HepG2 (cell line): ENCODE results near the gene DNAJB2. TPM values are rescaled to one million over a fixed set of nuclear protein-coding genes. Genes with fewer than 3 reads are reported as not detected.
A peak's percentile ranks its signal among the peaks of the same experiment; 100 is the strongest.

Experiments used
- CHD2 ChIP-seq: IDR thresholded peaks from 2 replicates; pipeline ENCODE4 v1.6.1; 2011; ENCODE audit warnings: low read depth, low read length, improper control_type of control experiment
- FOXO1 ChIP-seq: sonication (generic); formaldehyde crosslinking; IDR thresholded peaks from 2 replicates; pipeline ENCODE4 v1.4.0; 2020; ENCODE audit warnings: missing genetic modification reagents
- HNRNPL ChIP-seq: fragments of 200-400 bp; formaldehyde crosslinking; IDR thresholded peaks from 2 replicates; pipeline ENCODE4 v1.6.1; 2017; ENCODE audit warnings: mild to moderate bottlenecking, low read depth, low read length
- IRF1 ChIP-seq: sonication (generic); formaldehyde crosslinking; IDR thresholded peaks from 2 replicates; pipeline ENCODE4 v1.4.0; 2020; ENCODE audit warnings: low read depth, mild to moderate bottlenecking, missing genetic modification reagents
- KLF6 ChIP-seq: IDR thresholded peaks from 2 replicates; pipeline ENCODE4 v1.8.0; 2016; ENCODE audit warnings: missing biosample characterization, missing genetic modification reagents
- PCBP1 ChIP-seq: fragments of 200-400 bp; formaldehyde crosslinking; IDR thresholded peaks from 2 replicates; pipeline ENCODE4 v1.6.1; 2017; ENCODE audit warnings: mild to moderate bottlenecking, low read depth, low read length, borderline replicate concordance
- PHF21A ChIP-seq: sonication (generic); formaldehyde crosslinking; IDR thresholded peaks from 2 replicates; pipeline ENCODE4 v1.5.0; 2020; ENCODE audit warnings: mild to moderate bottlenecking, missing genetic modification reagents
- RFX3 ChIP-seq: IDR thresholded peaks from 2 replicates; pipeline ENCODE4 v1.6.1; 2016; ENCODE audit warnings: missing biosample characterization, missing genetic modification reagents
- SMAD9 ChIP-seq: sonication (generic); formaldehyde crosslinking; IDR thresholded peaks from 2 replicates; pipeline ENCODE4 v1.5.1; 2020; ENCODE audit warnings: mild to moderate bottlenecking, missing genetic modification reagents
- XBP1 ChIP-seq: sonication (generic); formaldehyde crosslinking; IDR thresholded peaks from 2 replicates; pipeline ENCODE4 v1.5.0; 2020; ENCODE audit warnings: missing genetic modification reagents
- ZBTB2 ChIP-seq: sonication (generic); formaldehyde crosslinking; IDR thresholded peaks from 2 replicates; pipeline ENCODE4 v1.8.0; 2022; ENCODE audit warnings: low read depth, missing genetic modification reagents
- ZBTB42 ChIP-seq: sonication (generic); formaldehyde crosslinking; IDR thresholded peaks from 2 replicates; pipeline ENCODE4 v1.5.0; 2020; ENCODE audit warnings: mild to moderate bottlenecking, missing genetic modification reagents
- ZNF235 ChIP-seq: sonication (generic); formaldehyde crosslinking; IDR thresholded peaks from 2 replicates; pipeline ENCODE4 v1.8.1; 2023; ENCODE audit warnings: mild to moderate bottlenecking, missing genetic modification reagents, borderline replicate concordance
- ZNF256 ChIP-seq: sonication (generic); formaldehyde crosslinking; conservative IDR thresholded peaks from 2 replicates; pipeline ENCODE4 v1.4.0; 2020; ENCODE audit warnings: missing genetic modification reagents
- ZNF264 ChIP-seq: sonication (generic); formaldehyde crosslinking; IDR thresholded peaks from 2 replicates; pipeline ENCODE4 v1.4.0; 2020; ENCODE audit warnings: missing genetic modification reagents
- ZSCAN20 ChIP-seq: sonication (generic); formaldehyde crosslinking; IDR thresholded peaks from 2 replicates; pipeline ENCODE4 v1.4.0; 2020; ENCODE audit warnings: missing genetic modification reagents, mild to moderate bottlenecking, borderline replicate concordance
- polyA plus RNA-seq, 8 experiments: library from polyadenylated mRNA; depleted of rRNA in 3 of 8; stranded (reverse) in 7 of 8; unstranded in 1 of 8; fragments of >200 nt; fragmentation: Illumina TruSeq in 4 of 8; extraction: Trizol in 4 of 8; gene quantifications; 2 replicates each; pipeline versions ENCODE4 v1.2.1 to v1.2.3, GENCODE V29; 2011 to 2016; ENCODE audit warnings: low read depth in 4 of 8, missing spikeins in 1 of 8, mixed read lengths in 1 of 8; ENCODE audit not compliant: insufficient read depth in 1 of 8
- total RNA-seq, 5 experiments: library from RNA; depleted of rRNA; stranded (reverse); fragments of >200 nt; fragmentation: Illumina TruSeq; extraction: Trizol; gene quantifications; 2 replicates each; pipeline ENCODE4 v1.2.3, GENCODE V29; 2016; ENCODE audit warnings: low read depth in 1 of 5
- TF ChIP-seq, protein P1 (sequence below): sonication (generic); formaldehyde crosslinking; IDR thresholded peaks from 2 replicates; pipeline ENCODE4; 2020; ENCODE audit warnings: missing genetic modification reagents, mild to moderate bottlenecking, borderline replicate concordance
- TF ChIP-seq, protein P2 (sequence below), 2 experiments: sonication (generic) in 1 of 2; formaldehyde crosslinking in 1 of 2; IDR thresholded peaks; 2 replicates each; pipeline versions ENCODE4 v1.6.1 to v1.9.0; 2014 to 2022; ENCODE audit warnings: antibody characterized with exemption in 1 of 2, borderline replicate concordance in 1 of 2, inconsistent platforms in 1 of 2, low read depth in 1 of 2, missing genetic modification reagents in 1 of 2

The DNAJB2 gene
- total and polyA plus RNA-seq, 2 of the 13 experiments (the other 11 are each of a cell fraction or from before 2014, with no cell fraction given), result 21.3 to 31.1 TPM

GRCh38 chr2:219279151-219279915, at the start of gene DNAJB2 (continued):
- TF ChIP-seq ZNF256 (CRISPR knock-in tag) (no peak), XBP1 (0 out of 2 replicates have a peak, but pooled peaks have one; percentile 38), ZBTB2 (CRISPR knock-in tag) (peak; percentile 84), PHF21A (CRISPR knock-in tag) (peak; percentile 93), RFX3 (CRISPR knock-in tag) (no peak), CHD2 (no peak), PCBP1 (no peak), ZNF264 (peak; percentile 85), HNRNPL (no peak), SMAD9 (CRISPR knock-in tag) (no peak), IRF1 (CRISPR knock-in tag) (no peak), ZSCAN20 (CRISPR knock-in tag) (peak; percentile 69; the same call in 1 of the 2 replicates), KLF6 (CRISPR knock-in tag) (peak; percentile 94), FOXO1 (CRISPR knock-in tag) (peak; percentile 60; the same call in 1 of the 2 replicates), ZBTB42 (CRISPR knock-in tag) (0 out of 2 replicates have a peak, but pooled peaks have one; percentile 62), ZNF235 (CRISPR knock-in tag) (no peak)
- TF ChIP-seq, protein P1, sequence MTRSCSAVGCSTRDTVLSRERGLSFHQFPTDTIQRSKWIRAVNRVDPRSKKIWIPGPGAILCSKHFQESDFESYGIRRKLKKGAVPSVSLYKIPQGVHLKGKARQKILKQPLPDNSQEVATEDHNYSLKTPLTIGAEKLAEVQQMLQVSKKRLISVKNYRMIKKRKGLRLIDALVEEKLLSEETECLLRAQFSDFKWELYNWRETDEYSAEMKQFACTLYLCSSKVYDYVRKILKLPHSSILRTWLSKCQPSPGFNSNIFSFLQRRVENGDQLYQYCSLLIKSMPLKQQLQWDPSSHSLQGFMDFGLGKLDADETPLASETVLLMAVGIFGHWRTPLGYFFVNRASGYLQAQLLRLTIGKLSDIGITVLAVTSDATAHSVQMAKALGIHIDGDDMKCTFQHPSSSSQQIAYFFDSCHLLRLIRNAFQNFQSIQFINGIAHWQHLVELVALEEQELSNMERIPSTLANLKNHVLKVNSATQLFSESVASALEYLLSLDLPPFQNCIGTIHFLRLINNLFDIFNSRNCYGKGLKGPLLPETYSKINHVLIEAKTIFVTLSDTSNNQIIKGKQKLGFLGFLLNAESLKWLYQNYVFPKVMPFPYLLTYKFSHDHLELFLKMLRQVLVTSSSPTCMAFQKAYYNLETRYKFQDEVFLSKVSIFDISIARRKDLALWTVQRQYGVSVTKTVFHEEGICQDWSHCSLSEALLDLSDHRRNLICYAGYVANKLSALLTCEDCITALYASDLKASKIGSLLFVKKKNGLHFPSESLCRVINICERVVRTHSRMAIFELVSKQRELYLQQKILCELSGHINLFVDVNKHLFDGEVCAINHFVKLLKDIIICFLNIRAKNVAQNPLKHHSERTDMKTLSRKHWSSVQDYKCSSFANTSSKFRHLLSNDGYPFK (CRISPR knock-in tag), result no peak
- TF ChIP-seq, protein P2, sequence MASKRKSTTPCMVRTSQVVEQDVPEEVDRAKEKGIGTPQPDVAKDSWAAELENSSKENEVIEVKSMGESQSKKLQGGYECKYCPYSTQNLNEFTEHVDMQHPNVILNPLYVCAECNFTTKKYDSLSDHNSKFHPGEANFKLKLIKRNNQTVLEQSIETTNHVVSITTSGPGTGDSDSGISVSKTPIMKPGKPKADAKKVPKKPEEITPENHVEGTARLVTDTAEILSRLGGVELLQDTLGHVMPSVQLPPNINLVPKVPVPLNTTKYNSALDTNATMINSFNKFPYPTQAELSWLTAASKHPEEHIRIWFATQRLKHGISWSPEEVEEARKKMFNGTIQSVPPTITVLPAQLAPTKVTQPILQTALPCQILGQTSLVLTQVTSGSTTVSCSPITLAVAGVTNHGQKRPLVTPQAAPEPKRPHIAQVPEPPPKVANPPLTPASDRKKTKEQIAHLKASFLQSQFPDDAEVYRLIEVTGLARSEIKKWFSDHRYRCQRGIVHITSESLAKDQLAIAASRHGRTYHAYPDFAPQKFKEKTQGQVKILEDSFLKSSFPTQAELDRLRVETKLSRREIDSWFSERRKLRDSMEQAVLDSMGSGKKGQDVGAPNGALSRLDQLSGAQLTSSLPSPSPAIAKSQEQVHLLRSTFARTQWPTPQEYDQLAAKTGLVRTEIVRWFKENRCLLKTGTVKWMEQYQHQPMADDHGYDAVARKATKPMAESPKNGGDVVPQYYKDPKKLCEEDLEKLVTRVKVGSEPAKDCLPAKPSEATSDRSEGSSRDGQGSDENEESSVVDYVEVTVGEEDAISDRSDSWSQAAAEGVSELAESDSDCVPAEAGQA (IDR thresholded peaks at IDR 0.05; ENCODE audit: low read depth), result 0 out of 2 replicates have a peak, but pooled peaks have one; percentile 48
- TF ChIP-seq, protein P2 (CRISPR knock-in tag; IDR thresholded peaks at IDR 0.05; ENCODE audit: borderline replicate concordance), result peak; percentile 26; the same call in 1 of the 2 replicates
